Activated effector memory CD4-positive, alpha-beta T cell treated with anti-CD3 and anti-CD28 coated beads, Interleukin-2, amount 50 U/mL, for 16 hours (primary cell): Measurements from ENCODE around the gene TIAL1.

Experiments
- DNase-seq: peaks from one replicate; pipeline ENCODE4 v3.0.0-alpha.2; 2020

TIAL1 gene

GRCh38 chr10:119596537-119597404 is at the start of gene TIAL1:
Gene TIAL1 (minus strand): TSS chr10:119596964. CDS start chr10:119596465, 499 bp downstream.
- peak; percentile 97 for DNase-seq

DNA sequence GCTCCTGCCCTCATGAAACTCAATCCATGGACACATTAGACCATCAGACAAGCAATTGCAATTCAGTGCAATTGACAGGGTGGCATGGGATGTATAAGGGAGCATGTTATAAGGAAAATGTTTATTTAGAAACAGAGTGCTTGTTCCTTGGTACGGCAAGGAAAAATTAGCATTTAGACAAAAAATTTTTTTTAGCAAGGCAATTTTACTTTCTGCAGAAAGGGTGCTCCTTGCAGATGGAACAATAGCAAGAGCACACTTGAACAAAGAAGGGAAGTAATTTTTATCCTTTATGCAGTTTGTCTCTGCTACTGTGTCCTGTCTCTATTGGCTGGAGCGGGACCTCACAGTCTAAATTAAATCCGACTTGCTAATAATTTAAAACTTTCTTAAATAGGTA is 48.2 kb upstream of the TIAL1 start:
- no peak for DNase-seq

DNA sequence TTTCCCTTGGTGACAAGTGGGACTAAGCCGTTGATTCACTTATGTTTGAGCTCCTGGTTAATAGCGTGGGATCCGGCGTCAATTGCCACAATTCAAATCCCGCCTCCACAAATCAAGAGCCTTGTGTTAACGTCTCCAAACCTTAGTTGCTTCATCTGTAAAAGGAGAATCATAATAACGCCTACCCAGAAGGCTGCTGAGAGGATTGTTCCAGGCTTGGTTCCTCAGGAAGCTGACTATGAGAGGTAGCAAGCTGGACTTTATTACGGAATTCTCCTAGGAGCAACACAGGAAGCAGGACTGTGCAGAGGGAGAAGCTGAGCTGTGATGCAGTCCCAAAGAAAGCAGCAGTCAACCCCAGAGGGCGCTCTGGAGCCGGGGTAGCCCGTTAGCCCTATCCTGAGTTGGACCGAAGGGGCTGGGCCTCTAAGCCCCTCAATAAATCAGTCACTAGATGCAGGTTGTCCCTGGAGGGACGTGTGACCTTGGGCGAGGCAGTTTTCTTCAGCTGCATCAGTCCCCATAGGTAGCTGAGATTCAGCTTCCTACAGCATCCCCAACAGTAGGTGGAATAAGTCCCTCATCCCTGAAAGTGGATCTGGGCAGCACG is 47.5 kb upstream of the TIAL1 start:
- no peak for DNase-seq

- no peak for DNase-seq
These were observed 46.8 kb upstream of the TIAL1 start for GRCh38 chr10:119643306-119644204.

DNA sequence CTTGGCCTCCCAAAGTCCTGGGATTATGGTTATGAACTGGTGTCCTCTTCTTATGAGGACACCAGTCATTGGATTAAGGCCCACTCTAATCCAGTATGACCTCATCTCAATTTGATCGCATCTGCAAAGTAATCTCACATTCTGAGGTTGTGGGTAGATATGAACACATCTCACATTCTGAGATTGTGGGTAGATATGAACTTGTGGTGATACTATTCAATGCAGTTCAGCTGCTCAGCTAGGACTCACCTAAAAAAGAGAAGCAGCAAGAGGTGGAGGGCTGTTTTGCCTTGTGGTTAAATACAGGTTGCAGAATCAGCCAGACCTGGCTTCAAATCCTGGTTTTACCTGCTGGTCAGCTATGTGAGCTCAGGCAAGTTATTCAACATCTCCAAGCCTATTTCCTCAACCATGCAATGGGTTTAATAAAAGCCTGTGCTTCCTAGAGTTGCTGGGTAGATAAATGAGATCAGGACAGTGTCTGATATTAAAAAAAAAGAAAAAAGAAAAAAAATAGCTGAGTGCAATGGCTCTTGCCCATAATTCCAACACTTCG is 45.9 kb upstream of the TIAL1 start:
- no peak for DNase-seq

- DNase-seq: no peak
These were observed 44.2 kb upstream of the TIAL1 start for GRCh38 chr10:119640875-119641526.

DNA sequence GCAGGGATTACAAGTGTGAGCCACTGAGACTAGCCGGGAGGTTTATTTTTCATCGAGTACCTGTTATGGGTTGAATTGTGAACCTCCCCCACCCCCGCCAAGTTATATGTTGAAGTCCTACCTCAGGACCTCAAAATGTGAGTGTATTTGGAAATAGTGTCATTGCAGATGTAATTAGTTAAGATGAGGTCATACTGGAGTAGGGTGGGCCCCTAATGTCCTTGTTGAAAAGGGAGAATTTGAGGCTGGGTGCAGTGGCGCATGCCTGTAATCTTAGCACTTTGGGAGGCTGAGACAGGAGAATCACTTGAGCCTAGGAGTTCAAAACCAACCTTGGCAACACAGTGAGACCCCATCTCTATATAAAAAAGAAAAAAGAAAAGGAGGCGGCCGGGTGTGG is 43.6 kb upstream of the TIAL1 start:
- no peak for DNase-seq

DNA sequence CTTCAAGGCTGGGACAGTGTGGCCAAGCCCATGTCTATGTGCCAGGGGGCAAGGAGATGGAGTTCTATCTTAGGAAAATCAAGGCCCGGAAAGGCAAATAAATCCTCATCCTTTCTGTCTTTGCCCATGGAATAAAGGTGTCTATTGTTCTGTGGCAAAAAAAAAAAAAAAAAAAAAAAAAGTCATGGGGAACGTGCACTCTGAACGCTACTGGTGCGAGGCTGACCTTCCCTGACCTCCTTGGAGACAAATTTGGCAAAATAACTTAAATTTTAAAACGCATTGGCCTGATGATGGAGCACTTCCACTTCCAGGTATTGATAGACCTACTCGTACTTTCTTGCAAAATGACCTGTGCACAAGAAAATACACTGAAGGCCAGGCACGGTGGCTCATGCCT is 42.2 kb upstream of the TIAL1 start:
- DNase-seq: no peak

GRCh38 chr10:119637631-119638030 is 40.9 kb upstream of the TIAL1 start:
- DNase-seq: no peak

DNA sequence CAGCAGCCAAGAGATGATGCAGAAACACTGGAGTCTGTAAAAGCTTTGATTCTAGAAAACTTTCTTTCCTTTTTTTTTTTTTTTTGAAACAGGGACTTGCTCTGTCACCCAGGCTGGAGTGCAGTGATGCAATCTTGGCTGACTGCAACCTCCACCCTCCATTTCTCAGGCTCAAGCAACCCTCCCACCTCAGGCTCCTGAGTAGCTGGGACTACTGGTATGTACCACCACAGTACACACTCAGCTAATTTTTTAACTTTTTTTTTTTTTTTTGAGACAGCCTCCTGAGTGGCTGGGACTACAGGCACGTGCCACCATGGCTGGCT is 37.4 kb upstream of the TIAL1 start:
- DNase-seq: no peak

- DNase-seq: no peak
These were observed 36.9 kb upstream of the TIAL1 start for GRCh38 chr10:119633538-119634218.

DNA sequence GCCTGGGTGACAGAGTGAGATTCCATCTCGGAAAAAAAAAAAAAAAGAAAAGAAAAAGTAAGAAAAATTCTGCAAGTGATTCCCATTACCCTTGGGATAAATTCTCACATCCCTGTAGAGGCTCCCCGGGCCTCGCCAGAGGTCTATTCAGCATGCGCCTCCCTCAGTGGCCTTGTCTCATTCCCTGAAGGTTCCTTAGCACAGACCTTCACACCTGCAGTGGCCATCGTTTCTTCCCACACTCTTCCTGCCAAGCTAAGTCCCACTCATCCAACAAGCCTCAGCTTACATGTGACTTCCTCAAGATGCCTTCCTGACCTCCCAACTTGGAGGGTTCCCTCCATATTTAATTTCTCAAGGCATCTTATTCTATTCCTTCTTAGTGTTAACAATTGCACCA is 33.5 kb upstream of the TIAL1 start:
- no peak for DNase-seq

DNA sequence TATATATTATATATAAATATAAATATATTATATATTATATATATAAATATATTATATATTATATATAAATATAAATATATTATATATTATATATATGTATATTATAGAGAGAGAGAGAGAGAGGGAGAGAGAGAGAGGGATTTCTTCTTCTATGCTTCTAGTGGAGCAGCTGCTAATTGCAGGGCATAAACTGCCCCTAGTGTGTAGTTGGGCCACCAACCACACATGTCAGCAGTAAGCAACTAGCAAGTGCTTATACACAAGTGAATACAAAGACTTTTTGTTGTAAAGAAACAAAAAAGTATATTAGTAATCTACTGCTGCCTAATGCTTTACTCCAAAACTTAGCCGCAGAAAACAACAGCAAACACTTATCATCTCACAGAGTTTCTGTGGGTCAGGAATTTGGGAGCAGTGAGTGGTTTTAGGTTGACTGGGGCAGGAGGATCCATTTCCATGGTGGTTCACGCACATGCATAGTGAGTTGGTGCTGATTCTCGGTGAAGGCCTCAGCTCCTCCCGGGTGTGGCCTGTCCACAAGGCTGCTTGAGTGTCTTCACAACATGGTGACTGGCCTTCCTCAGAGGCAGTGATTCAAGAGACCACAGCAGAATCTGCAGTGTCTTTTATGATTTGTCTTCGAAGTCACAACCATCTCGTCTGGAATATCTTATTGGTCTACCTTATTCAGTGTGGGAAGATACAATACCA is 29.0 kb upstream of the TIAL1 start:
- no peak for DNase-seq

- DNase-seq: no peak
These were observed 24.3 kb upstream of the TIAL1 start for GRCh38 chr10:119621078-119621384.

- DNase-seq: no peak
These were observed 23.7 kb upstream of the TIAL1 start for GRCh38 chr10:119620241-119621077.

- DNase-seq: peak; percentile 4
These were observed 23.0 kb upstream of the TIAL1 start for GRCh38 chr10:119619811-119620210.

DNA sequence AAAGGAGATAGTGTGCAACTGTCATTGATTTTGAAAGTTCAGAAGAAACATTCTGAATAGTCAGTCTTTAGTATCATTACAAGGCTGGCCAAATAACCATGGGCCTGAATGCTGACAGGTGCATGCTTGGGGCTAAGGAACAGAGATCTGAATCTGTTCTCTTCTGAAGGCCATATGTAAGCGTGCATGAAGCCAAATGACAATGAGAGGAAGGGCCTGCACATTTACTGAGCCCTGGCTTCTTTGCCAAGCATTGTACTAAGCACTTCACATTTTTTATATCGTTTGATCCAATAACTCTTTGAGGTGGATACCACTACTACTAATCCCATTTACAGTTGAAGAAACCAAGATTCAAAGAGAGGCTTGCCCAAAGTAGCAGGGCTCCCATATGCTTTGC is 22.5 kb upstream of the TIAL1 start:
- DNase-seq: no peak

DNA sequence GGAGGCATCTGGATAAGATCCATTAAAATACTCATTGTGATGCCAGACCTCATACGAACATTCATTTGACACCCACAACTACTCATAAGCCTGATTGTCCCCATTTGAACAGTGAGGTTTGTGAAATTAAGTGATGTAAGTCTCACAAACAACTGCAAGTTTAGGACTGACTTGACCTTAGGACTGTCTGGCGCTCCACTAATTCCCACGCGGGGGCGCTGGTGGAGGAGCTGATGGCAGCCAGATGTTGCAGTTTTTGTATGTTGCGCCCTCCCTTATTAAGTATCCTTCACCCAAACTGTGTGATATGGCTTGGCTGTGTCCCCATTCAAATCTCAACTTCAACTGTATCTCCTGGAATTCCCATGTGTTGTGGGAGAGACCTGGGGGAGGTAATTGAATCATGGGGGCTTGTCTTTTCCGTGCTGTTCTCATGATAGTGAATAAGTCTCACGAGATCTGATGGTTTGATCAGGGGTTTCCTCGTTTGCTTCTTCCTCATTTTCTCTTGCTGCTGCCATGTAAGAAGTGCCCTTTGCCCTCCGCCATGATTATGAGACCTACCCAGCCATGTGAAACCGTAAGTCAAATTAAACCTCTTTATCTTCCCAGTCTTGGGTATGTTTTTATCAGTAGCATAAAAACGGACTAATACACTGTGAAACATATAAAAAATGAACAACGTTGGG is 20.3 kb upstream of the TIAL1 start:
- DNase-seq: no peak

DNA sequence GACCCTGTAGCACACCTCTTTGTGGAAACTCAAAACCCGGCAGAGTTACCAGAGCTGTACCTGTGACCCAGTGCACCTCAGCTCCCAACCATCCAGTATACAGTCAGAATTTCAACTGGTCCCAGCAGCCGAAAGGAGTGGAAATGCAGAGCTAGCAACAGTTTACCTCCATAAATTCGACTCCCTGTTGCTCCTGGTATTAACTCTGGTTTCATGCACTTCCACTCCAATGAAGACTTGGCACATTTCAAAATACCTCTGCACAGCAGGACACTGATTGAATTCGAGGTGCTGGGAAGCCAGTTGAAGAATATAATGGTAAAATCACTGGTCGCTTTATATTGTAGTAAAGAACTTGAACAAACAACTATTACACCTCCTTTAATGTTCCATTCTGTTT is 17.9 kb upstream of the TIAL1 start:
- no peak for DNase-seq

- no peak for DNase-seq
These were observed 17.0 kb upstream of the TIAL1 start for GRCh38 chr10:119613741-119614140.
